ENCODE measurements around the gene KRT3.

GRCh38 chr12:52756281-52756960 lies 39.5 kb downstream of the KRT3 start:
- no peak for TF ChIP-seq USF1 (IDR thresholded peaks at IDR 0.05)
- TF ChIP-seq CEBPB (IDR thresholded peaks at IDR 0.05) = no peak
- no peak for TF ChIP-seq EP300 (IDR thresholded peaks at IDR 0.05; ENCODE audit: borderline replicate concordance)
- no peak for TF ChIP-seq TCF12 (IDR thresholded peaks at IDR 0.05; ENCODE audit: low read depth)
- no peak for TF ChIP-seq YY1 (IDR thresholded peaks at IDR 0.05; ENCODE audit: low read depth)
- TF ChIP-seq, protein P1, sequence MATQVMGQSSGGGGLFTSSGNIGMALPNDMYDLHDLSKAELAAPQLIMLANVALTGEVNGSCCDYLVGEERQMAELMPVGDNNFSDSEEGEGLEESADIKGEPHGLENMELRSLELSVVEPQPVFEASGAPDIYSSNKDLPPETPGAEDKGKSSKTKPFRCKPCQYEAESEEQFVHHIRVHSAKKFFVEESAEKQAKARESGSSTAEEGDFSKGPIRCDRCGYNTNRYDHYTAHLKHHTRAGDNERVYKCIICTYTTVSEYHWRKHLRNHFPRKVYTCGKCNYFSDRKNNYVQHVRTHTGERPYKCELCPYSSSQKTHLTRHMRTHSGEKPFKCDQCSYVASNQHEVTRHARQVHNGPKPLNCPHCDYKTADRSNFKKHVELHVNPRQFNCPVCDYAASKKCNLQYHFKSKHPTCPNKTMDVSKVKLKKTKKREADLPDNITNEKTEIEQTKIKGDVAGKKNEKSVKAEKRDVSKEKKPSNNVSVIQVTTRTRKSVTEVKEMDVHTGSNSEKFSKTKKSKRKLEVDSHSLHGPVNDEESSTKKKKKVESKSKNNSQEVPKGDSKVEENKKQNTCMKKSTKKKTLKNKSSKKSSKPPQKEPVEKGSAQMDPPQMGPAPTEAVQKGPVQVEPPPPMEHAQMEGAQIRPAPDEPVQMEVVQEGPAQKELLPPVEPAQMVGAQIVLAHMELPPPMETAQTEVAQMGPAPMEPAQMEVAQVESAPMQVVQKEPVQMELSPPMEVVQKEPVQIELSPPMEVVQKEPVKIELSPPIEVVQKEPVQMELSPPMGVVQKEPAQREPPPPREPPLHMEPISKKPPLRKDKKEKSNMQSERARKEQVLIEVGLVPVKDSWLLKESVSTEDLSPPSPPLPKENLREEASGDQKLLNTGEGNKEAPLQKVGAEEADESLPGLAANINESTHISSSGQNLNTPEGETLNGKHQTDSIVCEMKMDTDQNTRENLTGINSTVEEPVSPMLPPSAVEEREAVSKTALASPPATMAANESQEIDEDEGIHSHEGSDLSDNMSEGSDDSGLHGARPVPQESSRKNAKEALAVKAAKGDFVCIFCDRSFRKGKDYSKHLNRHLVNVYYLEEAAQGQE (IDR thresholded peaks at IDR 0.05; ENCODE audit: low read depth) = no peak
- no peak for TF ChIP-seq TAF1 (IDR thresholded peaks at IDR 0.05; ENCODE audit: low read depth)
- no peak for TF ChIP-seq CREB1 (IDR thresholded peaks at IDR 0.05; ENCODE audit: low read depth)
- no peak for TF ChIP-seq TEAD4 (IDR thresholded peaks at IDR 0.05)
- TF ChIP-seq RAD21 (IDR thresholded peaks at IDR 0.05; ENCODE audit: low read depth) = no peak
- no peak for TF ChIP-seq MAX (IDR thresholded peaks at IDR 0.05)
- TF ChIP-seq NFIC (IDR thresholded peaks at IDR 0.05) = no peak

Measured in Ishikawa (cell line).